NCI-H1092 (cell line): Measurements from ENCODE around the gene SEMA5B.

Source experiments
- DNase-seq: peaks from one replicate; lab custom pipeline; 2025; lab: John Stamatoyannopoulos, UW

The SEMA5B gene

GRCh38 chr3:123027292-123028232 lies at the start of gene SEMA5B:
SEMA5B (minus strand) TSS chr3:123027763; CDS start chr3:122961263, 66,500 bp downstream.
- peak; percentile 62 for DNase-seq

DNA sequence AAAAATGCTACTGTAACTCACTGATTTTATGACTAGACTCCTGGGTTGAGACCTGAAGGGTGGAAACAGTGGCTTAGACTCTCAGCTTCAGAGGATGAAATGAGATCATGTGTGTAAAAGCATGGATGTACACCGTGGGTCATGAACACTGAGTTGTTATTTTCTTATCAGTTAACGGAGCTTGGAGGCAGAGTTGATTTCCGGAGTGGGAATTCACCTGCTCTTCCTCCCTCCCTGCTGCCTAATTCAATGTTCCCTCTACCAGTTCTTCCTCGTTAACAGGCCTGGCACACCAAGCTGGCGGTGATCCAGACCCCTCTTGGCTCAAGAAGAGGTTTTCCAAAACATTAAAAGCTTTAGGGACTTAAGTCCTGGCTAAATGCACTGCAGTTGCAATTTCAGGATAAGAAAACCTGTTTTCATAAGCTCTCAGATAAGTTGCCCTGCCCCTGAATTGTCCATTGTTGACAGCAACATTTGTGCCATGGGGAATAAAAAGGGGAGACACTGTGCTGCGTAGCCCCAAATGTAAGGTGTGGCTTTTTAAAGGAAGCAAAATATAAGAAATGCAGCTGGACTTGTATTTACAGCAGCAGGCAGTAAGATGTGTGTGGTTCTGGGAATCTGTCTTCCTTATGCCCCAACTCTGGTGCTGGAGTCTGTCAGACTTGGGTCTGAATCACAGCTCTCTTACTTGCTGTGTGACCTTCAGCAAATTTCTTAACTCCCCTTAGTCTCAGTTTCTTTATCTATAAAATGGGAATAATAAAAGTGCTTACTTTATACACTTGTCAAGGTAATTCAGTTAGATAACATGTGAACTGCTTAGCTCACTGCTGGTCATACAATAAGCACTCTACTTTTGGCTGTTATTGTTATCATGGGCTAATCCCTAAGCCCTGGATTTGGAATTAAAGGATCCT lies 49.2 kb upstream of the SEMA5B start:
- DNase-seq, result peak; percentile 90

DNA sequence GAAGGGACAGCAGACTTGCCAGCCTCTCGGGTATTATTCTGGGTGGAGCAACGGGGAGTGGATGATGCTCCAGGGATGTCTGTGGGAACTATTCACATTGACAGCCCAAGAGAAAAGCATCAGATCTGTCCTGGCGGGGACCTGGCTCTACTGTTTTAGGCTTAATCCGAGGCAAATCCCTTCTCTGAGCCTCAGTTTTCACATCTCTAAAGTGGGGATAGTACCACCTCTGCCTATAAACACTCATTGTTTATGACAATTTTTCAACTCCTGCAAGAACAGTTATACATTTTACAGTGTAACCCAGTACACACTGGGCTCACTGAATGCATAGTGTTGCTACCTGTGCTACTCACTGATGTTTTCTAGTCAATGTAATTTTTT lies 48.5 kb upstream of the SEMA5B start:
- DNase-seq, result no peak

DNA sequence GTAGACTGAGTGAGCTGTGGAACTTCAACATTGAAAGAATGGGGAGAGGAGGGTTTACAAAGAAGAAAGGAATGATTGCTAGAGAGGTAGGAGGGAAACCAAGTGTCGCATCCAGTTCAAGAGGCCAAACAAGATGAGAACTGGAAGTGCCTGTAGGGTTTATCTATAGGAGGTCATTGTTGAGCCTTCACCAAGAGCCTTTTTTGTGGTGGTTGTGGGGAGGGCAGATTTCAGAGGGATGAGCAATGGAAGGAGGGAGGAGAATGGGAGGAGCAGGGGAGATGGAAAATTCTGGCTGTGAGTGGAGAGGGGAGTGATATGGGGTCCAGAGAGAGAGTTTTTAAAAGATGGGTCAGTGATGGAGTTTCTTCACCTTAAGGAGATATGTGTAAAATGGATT lies 47.8 kb upstream of the SEMA5B start:
- DNase-seq, result no peak

GRCh38 chr3:123072564-123072963 lies 45.0 kb upstream of the SEMA5B start:
- no peak for DNase-seq

- no peak for DNase-seq
These were observed 44.6 kb upstream of the SEMA5B start for GRCh38 chr3:123072152-123072551.

- DNase-seq, result no peak
These were observed 44.0 kb upstream of the SEMA5B start for GRCh38 chr3:123071581-123071980.

- DNase-seq, result peak; percentile 71
These were observed 43.6 kb upstream of the SEMA5B start for GRCh38 chr3:123071146-123071545.

GRCh38 chr3:123070510-123070909 lies 42.9 kb upstream of the SEMA5B start:
- no peak for DNase-seq

DNA sequence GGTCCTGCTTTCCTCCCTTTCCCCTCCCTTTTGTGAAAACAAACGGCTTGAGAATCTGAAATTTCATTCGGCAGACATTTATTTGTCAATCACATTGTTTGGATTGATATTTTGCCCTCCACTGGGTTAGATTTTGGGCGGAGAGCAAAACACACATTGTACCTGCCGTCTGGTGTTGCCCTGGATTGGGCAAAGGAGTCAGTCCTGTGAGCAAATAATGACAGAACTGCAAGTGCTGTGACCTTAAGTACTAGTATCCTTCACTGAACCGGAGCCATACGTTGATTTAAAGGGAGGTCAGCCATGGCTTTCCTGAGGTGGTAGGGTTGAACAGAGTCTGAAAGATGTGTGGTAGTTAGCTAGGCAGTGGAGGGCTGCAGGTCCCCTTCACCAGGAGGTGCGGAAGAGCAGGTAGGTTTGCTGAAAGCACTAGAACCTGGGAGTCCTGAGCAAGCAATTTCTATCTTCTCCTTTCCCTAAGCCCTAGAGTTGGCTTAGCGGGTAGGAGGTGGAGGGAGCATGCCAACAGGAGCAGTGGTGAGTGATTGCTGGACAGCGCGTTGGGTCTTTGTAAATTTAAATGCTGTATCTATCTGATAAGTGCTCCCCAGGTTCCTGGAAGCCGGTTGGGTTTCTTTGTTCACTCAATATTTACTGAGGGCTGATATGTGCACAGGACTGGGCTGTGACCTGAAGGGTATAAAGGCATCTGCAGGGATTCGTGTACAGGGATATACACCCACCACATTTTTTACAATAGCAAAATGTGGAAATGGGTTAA lies 41.2 kb upstream of the SEMA5B start:
- DNase-seq, result no peak

DNA sequence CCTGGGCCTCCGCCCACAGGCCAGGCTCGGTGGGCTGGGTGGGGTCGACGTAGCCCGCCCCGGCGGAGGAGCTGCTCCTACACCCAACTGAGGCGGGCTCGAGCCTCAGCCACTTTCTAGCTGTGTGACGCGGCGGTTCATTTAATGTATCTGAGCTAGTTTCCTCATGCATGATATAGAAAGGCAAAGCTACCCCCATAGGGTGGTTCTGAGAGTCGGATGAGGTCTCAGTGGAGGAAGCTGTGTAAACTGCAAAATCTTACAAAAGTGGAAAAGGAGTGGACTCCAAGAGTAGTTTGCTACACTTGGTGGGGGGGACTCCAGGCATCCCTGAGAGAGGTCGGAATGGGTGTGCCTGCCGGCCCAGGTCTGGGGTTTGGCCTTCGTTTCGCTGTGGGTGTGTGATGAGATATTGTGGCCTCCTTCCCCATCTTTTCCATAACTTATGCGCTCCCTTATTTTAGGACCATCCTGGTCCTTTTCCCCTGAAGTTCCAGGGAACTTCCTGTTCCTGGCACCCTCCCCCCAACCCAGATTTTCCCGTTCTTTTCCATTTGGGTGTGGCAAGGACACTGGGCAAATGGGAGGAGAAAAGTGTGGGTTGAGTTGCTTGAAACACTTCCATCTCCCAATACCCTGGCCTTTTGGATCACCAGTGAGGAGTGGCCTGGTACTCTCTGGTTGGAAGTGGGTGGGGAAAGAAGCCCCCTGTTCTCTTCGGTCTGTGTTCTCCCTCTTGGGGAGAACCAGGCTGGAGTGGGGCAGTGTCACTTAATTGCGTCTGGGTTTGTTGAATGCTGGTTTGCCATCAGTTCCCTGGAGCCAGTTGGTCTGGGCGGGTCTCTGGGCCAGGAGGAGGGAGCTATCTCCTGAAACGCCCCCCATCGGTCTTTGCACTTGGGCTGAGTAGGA lies 40.4 kb upstream of the SEMA5B start:
- no peak for DNase-seq

GRCh38 chr3:123066896-123067688 lies 39.5 kb upstream of the SEMA5B start, which contains the start of gene PDIA5:
PDIA5 (plus strand) TSS chr3:123067025; CDS start chr3:123067165, 140 bp downstream.
- DNase-seq, result peak; percentile 91

DNA sequence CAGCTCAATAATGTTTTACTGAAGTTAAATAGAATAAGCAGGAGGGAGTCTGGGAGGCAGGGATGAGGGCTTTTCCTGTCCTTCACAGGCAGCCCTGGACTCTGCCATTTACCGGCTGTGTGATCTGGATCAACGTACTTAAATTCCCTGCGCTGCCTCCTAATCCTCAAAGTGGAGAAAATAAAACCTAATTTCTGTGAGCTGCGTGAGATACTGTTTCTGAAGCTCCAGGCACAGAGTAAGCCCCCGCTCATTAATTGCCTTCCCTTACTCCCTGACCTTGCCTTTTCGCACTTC lies 39.0 kb upstream of the SEMA5B start:
- DNase-seq, result no peak

GRCh38 chr3:123064914-123065313 lies 37.4 kb upstream of the SEMA5B start:
- no peak for DNase-seq

- DNase-seq, result no peak
These were observed 36.9 kb upstream of the SEMA5B start for GRCh38 chr3:123064506-123064905.

- no peak for DNase-seq
These were observed 35.5 kb upstream of the SEMA5B start for GRCh38 chr3:123063034-123063433.

- no peak for DNase-seq
These were observed 34.3 kb upstream of the SEMA5B start for GRCh38 chr3:123061856-123062255.

GRCh38 chr3:123060054-123060453 lies 32.5 kb upstream of the SEMA5B start:
- DNase-seq, result no peak

DNA sequence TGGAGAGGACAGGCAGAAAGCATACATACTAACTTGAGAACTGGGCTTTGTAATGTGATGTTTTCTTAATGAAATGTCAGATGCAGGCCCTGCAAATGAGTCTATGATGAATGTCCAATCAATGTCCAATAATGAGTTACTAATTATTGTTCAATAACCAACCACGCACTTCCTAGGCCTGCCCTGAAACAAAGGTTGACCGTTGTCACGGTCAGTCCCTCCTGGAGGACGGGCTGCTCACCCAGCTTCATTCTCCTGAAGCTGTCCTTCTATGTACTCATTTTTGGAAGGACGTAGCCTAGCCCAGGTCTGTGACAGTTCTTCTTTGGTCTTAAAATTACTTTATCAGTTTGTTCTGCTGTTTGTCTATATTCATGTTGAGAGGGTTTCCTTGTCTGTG lies 30.9 kb upstream of the SEMA5B start:
- DNase-seq, result no peak

DNA sequence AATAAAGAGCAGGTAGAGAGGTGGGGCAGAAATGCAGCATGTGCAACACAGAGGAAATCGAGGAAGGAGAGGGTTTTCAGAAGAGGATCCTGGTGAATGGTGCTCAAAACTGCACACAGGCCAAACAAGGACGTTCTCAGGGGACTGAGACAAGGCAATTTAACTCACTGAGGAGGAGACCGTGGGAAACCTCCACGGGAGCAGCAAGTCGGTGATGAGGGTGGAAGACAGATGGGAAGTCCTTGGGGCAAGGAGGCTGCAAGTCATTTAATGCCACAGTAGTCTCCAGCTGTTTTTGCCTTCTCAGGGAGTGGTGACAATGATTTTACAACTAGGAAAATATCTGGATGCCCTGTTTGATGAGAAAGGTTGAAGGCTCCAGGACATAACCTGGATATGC lies 27.8 kb upstream of the SEMA5B start:
- no peak for DNase-seq
